ENCODE data around the gene LRRC36. TPM values are rescaled to one million over a fixed set of nuclear protein-coding genes. Genes with fewer than 3 reads are reported as not detected.

The LRRC36 gene
- total and polyA plus RNA-seq, 2 experiments from 2014 or later = 1.2 TPM; not detected in 1

DNA sequence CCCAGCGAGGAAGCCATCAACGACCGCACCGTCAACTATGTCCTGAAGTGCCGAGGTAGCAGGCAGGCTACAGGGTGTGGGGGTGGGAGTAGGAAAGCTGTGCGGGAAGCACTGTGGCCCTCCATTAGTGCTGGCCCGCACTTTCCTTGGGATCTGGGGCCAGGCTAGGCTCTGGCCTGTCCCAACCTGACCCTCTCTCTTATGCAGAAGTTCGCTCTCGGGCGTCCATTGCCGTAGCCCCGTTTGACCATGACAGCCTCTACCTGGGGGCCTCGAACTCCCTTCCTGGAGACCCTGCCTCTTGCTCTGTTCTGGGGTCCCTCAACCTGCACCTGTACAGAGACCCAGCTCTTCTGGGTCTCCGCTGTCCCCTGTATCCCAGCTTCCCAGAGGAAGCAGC is 38.7 kb upstream of the LRRC36 start (continued):
- TF ChIP-seq, protein P1, sequence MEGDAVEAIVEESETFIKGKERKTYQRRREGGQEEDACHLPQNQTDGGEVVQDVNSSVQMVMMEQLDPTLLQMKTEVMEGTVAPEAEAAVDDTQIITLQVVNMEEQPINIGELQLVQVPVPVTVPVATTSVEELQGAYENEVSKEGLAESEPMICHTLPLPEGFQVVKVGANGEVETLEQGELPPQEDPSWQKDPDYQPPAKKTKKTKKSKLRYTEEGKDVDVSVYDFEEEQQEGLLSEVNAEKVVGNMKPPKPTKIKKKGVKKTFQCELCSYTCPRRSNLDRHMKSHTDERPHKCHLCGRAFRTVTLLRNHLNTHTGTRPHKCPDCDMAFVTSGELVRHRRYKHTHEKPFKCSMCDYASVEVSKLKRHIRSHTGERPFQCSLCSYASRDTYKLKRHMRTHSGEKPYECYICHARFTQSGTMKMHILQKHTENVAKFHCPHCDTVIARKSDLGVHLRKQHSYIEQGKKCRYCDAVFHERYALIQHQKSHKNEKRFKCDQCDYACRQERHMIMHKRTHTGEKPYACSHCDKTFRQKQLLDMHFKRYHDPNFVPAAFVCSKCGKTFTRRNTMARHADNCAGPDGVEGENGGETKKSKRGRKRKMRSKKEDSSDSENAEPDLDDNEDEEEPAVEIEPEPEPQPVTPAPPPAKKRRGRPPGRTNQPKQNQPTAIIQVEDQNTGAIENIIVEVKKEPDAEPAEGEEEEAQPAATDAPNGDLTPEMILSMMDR (conservative IDR thresholded peaks at IDR 0.05; ENCODE audit: low read depth in 2 of 2) = no peak
- TF ChIP-seq ZNF114 (CRISPR knock-in tag; IDR thresholded peaks at IDR 0.05) (no peak), CREB1 (CRISPR knock-in tag; IDR thresholded peaks at IDR 0.05; ENCODE audit: low read depth) (no peak), JUNB (IDR thresholded peaks at IDR 0.05; ENCODE audit: unreplicated experiment) (no peak), ZNF331 (CRISPR knock-in tag; IDR thresholded peaks at IDR 0.05; ENCODE audit: low read depth) (no peak), NANOG (IDR thresholded peaks at IDR 0.05; ENCODE audit: borderline replicate concordance) (no peak), POLR2AphosphoS5 (IDR thresholded peaks at IDR 0.05; ENCODE audit: low read depth) (no peak)
- TF ChIP-seq, protein P2, sequence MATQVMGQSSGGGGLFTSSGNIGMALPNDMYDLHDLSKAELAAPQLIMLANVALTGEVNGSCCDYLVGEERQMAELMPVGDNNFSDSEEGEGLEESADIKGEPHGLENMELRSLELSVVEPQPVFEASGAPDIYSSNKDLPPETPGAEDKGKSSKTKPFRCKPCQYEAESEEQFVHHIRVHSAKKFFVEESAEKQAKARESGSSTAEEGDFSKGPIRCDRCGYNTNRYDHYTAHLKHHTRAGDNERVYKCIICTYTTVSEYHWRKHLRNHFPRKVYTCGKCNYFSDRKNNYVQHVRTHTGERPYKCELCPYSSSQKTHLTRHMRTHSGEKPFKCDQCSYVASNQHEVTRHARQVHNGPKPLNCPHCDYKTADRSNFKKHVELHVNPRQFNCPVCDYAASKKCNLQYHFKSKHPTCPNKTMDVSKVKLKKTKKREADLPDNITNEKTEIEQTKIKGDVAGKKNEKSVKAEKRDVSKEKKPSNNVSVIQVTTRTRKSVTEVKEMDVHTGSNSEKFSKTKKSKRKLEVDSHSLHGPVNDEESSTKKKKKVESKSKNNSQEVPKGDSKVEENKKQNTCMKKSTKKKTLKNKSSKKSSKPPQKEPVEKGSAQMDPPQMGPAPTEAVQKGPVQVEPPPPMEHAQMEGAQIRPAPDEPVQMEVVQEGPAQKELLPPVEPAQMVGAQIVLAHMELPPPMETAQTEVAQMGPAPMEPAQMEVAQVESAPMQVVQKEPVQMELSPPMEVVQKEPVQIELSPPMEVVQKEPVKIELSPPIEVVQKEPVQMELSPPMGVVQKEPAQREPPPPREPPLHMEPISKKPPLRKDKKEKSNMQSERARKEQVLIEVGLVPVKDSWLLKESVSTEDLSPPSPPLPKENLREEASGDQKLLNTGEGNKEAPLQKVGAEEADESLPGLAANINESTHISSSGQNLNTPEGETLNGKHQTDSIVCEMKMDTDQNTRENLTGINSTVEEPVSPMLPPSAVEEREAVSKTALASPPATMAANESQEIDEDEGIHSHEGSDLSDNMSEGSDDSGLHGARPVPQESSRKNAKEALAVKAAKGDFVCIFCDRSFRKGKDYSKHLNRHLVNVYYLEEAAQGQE (IDR thresholded peaks at IDR 0.05; ENCODE audit: unreplicated experiment) = no peak
- TF ChIP-seq, protein P3, sequence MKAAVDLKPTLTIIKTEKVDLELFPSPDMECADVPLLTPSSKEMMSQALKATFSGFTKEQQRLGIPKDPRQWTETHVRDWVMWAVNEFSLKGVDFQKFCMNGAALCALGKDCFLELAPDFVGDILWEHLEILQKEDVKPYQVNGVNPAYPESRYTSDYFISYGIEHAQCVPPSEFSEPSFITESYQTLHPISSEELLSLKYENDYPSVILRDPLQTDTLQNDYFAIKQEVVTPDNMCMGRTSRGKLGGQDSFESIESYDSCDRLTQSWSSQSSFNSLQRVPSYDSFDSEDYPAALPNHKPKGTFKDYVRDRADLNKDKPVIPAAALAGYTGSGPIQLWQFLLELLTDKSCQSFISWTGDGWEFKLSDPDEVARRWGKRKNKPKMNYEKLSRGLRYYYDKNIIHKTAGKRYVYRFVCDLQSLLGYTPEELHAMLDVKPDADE (IDR thresholded peaks at IDR 0.05) = no peak

DNA sequence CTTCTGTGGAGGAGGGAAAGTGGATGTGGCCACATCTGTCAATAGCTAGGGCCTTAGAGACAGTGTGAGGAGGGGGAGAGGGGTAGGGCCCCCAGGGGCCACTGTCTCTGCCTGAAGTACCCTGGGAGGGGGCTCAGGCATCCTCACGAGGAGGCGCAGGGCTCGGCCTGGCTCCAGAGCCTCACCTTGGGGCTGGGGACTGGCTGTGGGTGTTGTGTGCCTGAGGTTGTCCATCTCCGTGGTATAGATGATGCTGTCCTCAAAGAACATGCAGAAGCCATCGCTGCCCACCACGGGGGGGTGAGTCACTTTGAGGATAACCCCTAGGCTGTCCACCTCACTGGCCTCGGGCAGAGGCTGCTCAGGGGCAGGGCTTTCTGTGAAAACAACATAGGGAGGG is 35.2 kb upstream of the LRRC36 start:
- ATAC-seq (no peak), DNase-seq (ENCODE audit: low spot score) (no peak)
- Mint-ChIP-seq H3K9me3 (no peaks in the 10 kb centered on the region), H3K4me1 (peaks cover 6% of the 10 kb centered on the region), H3K36me3 (ENCODE audit: low read depth) (no peaks in the 10 kb centered on the region; the same call in 2 of the 3 replicates), H3K27me3 (ENCODE audit: insufficient read depth, low read depth, poor library complexity) (peaks cover 7% of the 10 kb centered on the region), H3K4me3 (no peak overlapping the region), H3K27ac (no peak overlapping the region)
- Histone ChIP-seq H3F3A (replicated peaks; ENCODE audit: low read depth) (no peaks in the 10 kb centered on the region), H2AFZ (no peak overlapping the region), H4K20me1 (replicated peaks; ENCODE audit: insufficient read depth) (no peaks in the 10 kb centered on the region), H3K36me3 (ENCODE audit: insufficient read depth) (no peaks in the 10 kb centered on the region), H3K79me2 (replicated peaks; ENCODE audit: insufficient read depth) (no peaks in the 10 kb centered on the region), H3K4me2 (no peak overlapping the region), H3K27ac (ENCODE audit: low read depth) (no peak overlapping the region), H3K4me1 (ENCODE audit: insufficient read depth) (no peaks in the 10 kb centered on the region), H3K9me2 (ENCODE audit: insufficient read depth) (no peaks in the 10 kb centered on the region), H3K4me3 (no peak overlapping the region), H3K27me3 (ENCODE audit: insufficient read depth) (no peaks in the 10 kb centered on the region)
- TF ChIP-seq, protein P2 (IDR thresholded peaks at IDR 0.05; ENCODE audit: unreplicated experiment) = no peak
- TF ChIP-seq NANOG (IDR thresholded peaks at IDR 0.05; ENCODE audit: borderline replicate concordance) (no peak), EZH2phosphoT487 (IDR thresholded peaks at IDR 0.05; ENCODE audit: unreplicated experiment) (no peak)
- TF ChIP-seq, protein P3 (IDR thresholded peaks at IDR 0.05) = no peak
